PC-9 (cell line): ENCODE results near the gene PCGF1.

Experiments used
- CTCF ChIP-seq: fragments of 200-600 bp; sonication (generic); conservative IDR thresholded peaks from 2 replicates; pipeline ENCODE4 v1.6.1; 2017; ENCODE audit warnings: mixed run types, antibody characterized with exemption, mild to moderate bottlenecking, moderate library complexity
- EZH2 ChIP-seq: fragments of 200-600 bp; sonication (generic); IDR thresholded peaks from 2 replicates; pipeline ENCODE4 v1.8.0; 2017; ENCODE audit warnings: antibody characterized with exemption, low read depth

GRCh38 chr2:74556159-74556558 lies 48.7 kb upstream of the PCGF1 start:
- no peak for TF ChIP-seq CTCF
- no peak for TF ChIP-seq EZH2
